Measurements from ENCODE around the gene TEX52.
"Not testable (repeated sequence)": the region's sequence is repeated elsewhere in the genome, so short reads cannot be mapped to it uniquely, and the experiment has no call there.

TEX52 gene

GRCh38 chr12:2879853-2880252, 23.0 kb upstream of the TEX52 start:
- Mint-ChIP-seq H3K27me3 (no peaks in the 10 kb centered on the region), H3K4me1 (ENCODE audit: low read depth) (peaks cover 38% of the 10 kb centered on the region), H3K4me3 (peak overlapping the region; percentile 35), H3K9me3 (no peaks in the 10 kb centered on the region), H3K36me3 (ENCODE audit: low read depth) (peaks cover 60% of the 10 kb centered on the region), H3K27ac (peak overlapping the region; percentile 44)
- DNase-seq: no peak

GRCh38 chr12:2877953-2878732, 21.3 kb upstream of the TEX52 start:
- Mint-ChIP-seq H3K4me1 (ENCODE audit: low read depth) (peaks cover 37% of the 10 kb centered on the region), H3K4me3 (peak overlapping the region; percentile 97)
- no peak for DNase-seq

GRCh38 chr12:2877047-2877952, 20.5 kb upstream of the TEX52 start, which contains the start of the genes FOXM1 and RHNO1:
TSS of gene FOXM1 (minus strand) at chr12:2877174. CDS start at chr12:2874478, 2,696 bp downstream.
TSS of gene RHNO1 (plus strand) at chr12:2877223. CDS start at chr12:2885367, 8,144 bp downstream.
- peaks cover 37% of the 10 kb centered on the region for H3K4me1 Mint-ChIP-seq (ENCODE audit: low read depth)
- peaks cover 70% of the 10 kb centered on the region for H3K36me3 Mint-ChIP-seq (ENCODE audit: low read depth)
- H3K4me3 Mint-ChIP-seq: peak within 1 kb of the TSS; percentile 97

More at GRCh38 chr12:2877953-2878732, 21.3 kb upstream of the TEX52 start:
- Mint-ChIP-seq H3K27me3 (no peaks in the 10 kb centered on the region), H3K27ac (peak overlapping the region; percentile 95), H3K9me3 (no peaks in the 10 kb centered on the region), H3K36me3 (ENCODE audit: low read depth) (peaks cover 64% of the 10 kb centered on the region)

GRCh38 chr12:2876431-2877046, 19.7 kb upstream of the TEX52 start:
- peak overlapping the region; percentile 97 for H3K4me3 Mint-ChIP-seq
- peaks cover 34% of the 10 kb centered on the region for H3K4me1 Mint-ChIP-seq (ENCODE audit: low read depth)
- no peaks in the 10 kb centered on the region for H3K9me3 Mint-ChIP-seq
- no peaks in the 10 kb centered on the region for H3K27me3 Mint-ChIP-seq
- H3K27ac Mint-ChIP-seq: peak overlapping the region; percentile 94
- H3K36me3 Mint-ChIP-seq (ENCODE audit: low read depth): peaks cover 74% of the 10 kb centered on the region
- DNase-seq: no peak

More at GRCh38 chr12:2877047-2877952, 20.5 kb upstream of the TEX52 start, which contains the start of the genes FOXM1 and RHNO1:
- peak; percentile 93 for DNase-seq
- Mint-ChIP-seq H3K9me3 (no peaks in the 10 kb centered on the region), H3K27me3 (no peaks in the 10 kb centered on the region), H3K27ac (peak within 1 kb of the TSS; percentile 95)

- Mint-ChIP-seq H3K36me3 (ENCODE audit: low read depth) (peaks cover 91% of the 10 kb centered on the region), H3K4me1 (ENCODE audit: low read depth) (peaks cover 18% of the 10 kb centered on the region), H3K27ac (peak overlapping the region; percentile 87)
- not testable (repeated sequence) for DNase-seq, H3K4me3 Mint-ChIP-seq, H3K9me3 Mint-ChIP-seq, H3K27me3 Mint-ChIP-seq
Measured at GRCh38 chr12:2868986-2869632, 12.3 kb upstream of the TEX52 start.

GRCh38 chr12:2864198-2864597, 7.4 kb upstream of the TEX52 start:
- H3K27ac Mint-ChIP-seq: no peak overlapping the region
- H3K27me3 Mint-ChIP-seq: no peaks in the 10 kb centered on the region
- no peaks in the 10 kb centered on the region for H3K9me3 Mint-ChIP-seq
- no peak for DNase-seq
- no peak overlapping the region for H3K4me3 Mint-ChIP-seq
- H3K4me1 Mint-ChIP-seq (ENCODE audit: low read depth): peaks cover 18% of the 10 kb centered on the region
- peaks cover 90% of the 10 kb centered on the region for H3K36me3 Mint-ChIP-seq (ENCODE audit: low read depth)

- H3K9me3 Mint-ChIP-seq, H3K4me3 Mint-ChIP-seq, DNase-seq, H3K27me3 Mint-ChIP-seq: not testable (repeated sequence)
- Mint-ChIP-seq H3K27ac (peak overlapping the region; percentile 22), H3K4me1 (ENCODE audit: low read depth) (peaks cover 10% of the 10 kb centered on the region), H3K36me3 (ENCODE audit: low read depth) (peaks cover 90% of the 10 kb centered on the region)
Measured at GRCh38 chr12:2863402-2863801, 6.6 kb upstream of the TEX52 start.

- Mint-ChIP-seq H3K4me1 (ENCODE audit: low read depth) (peaks cover 5% of the 10 kb centered on the region), H3K9me3 (no peaks in the 10 kb centered on the region), H3K4me3 (no peak overlapping the region), H3K27ac (peak overlapping the region; percentile 22), H3K36me3 (ENCODE audit: low read depth) (peaks cover 90% of the 10 kb centered on the region), H3K27me3 (no peaks in the 10 kb centered on the region)
- DNase-seq: no peak
Measured at GRCh38 chr12:2862876-2863275, 6.0 kb upstream of the TEX52 start.

- Mint-ChIP-seq H3K27me3 (no peaks in the 10 kb centered on the region), H3K4me3 (no peak overlapping the region), H3K36me3 (ENCODE audit: low read depth) (peaks cover 88% of the 10 kb centered on the region), H3K4me1 (ENCODE audit: low read depth) (no peaks in the 10 kb centered on the region), H3K9me3 (no peaks in the 10 kb centered on the region), H3K27ac (peak overlapping the region; percentile 15)
- no peak for DNase-seq
Measured at GRCh38 chr12:2860170-2860569, 3.3 kb upstream of the TEX52 start.

GRCh38 chr12:2858944-2859421, 2.1 kb upstream of the TEX52 start:
- no peak for DNase-seq
- Mint-ChIP-seq H3K27ac (no peak overlapping the region), H3K36me3 (ENCODE audit: low read depth) (peaks cover 84% of the 10 kb centered on the region), H3K9me3 (no peaks in the 10 kb centered on the region), H3K4me1 (ENCODE audit: low read depth) (no peaks in the 10 kb centered on the region), H3K27me3 (no peaks in the 10 kb centered on the region), H3K4me3 (no peak overlapping the region)

GRCh38 chr12:2858334-2858733, 1.5 kb upstream of the TEX52 start:
- Mint-ChIP-seq H3K4me1 (ENCODE audit: low read depth) (peaks cover 1% of the 10 kb centered on the region), H3K27me3 (no peaks in the 10 kb centered on the region), H3K36me3 (ENCODE audit: low read depth) (peaks cover 80% of the 10 kb centered on the region), H3K27ac (no peak overlapping the region), H3K9me3 (no peaks in the 10 kb centered on the region), H3K4me3 (no peak overlapping the region)
- no peak for DNase-seq

GRCh38 chr12:2857576-2857975, 737 bp upstream of the TEX52 start:
- Mint-ChIP-seq H3K4me1 (ENCODE audit: low read depth) (peaks cover 1% of the 10 kb centered on the region), H3K27me3 (no peaks in the 10 kb centered on the region), H3K27ac (no peak overlapping the region), H3K4me3 (no peak overlapping the region), H3K9me3 (no peaks in the 10 kb centered on the region), H3K36me3 (ENCODE audit: low read depth) (peaks cover 74% of the 10 kb centered on the region)
- no peak for DNase-seq

- no peak for DNase-seq
- Mint-ChIP-seq H3K36me3 (ENCODE audit: low read depth) (peaks cover 70% of the 10 kb centered on the region), H3K9me3 (no peaks in the 10 kb centered on the region), H3K27me3 (no peaks in the 10 kb centered on the region), H3K4me3 (no peak overlapping the region), H3K4me1 (ENCODE audit: low read depth) (peaks cover 1% of the 10 kb centered on the region), H3K27ac (no peak overlapping the region)
Measured at GRCh38 chr12:2856051-2856450, 788 bp downstream of the TEX52 start.

GRCh38 chr12:2855546-2855945, 1.3 kb downstream of the TEX52 start:
- H3K27me3 Mint-ChIP-seq: no peaks in the 10 kb centered on the region
- peaks cover 69% of the 10 kb centered on the region for H3K36me3 Mint-ChIP-seq (ENCODE audit: low read depth)
- DNase-seq: no peak
- no peaks in the 10 kb centered on the region for H3K9me3 Mint-ChIP-seq
- H3K4me3 Mint-ChIP-seq: no peak overlapping the region
- H3K27ac Mint-ChIP-seq: no peak overlapping the region
- H3K4me1 Mint-ChIP-seq (ENCODE audit: low read depth): peaks cover 1% of the 10 kb centered on the region
